ENCODE results near the gene DSCAML1.

DSCAML1 gene

GRCh38 chr11:117606790-117607189, 190.2 kb downstream of the DSCAML1 start:
- DNase-seq (ENCODE audit: low read depth): no peak

DNA sequence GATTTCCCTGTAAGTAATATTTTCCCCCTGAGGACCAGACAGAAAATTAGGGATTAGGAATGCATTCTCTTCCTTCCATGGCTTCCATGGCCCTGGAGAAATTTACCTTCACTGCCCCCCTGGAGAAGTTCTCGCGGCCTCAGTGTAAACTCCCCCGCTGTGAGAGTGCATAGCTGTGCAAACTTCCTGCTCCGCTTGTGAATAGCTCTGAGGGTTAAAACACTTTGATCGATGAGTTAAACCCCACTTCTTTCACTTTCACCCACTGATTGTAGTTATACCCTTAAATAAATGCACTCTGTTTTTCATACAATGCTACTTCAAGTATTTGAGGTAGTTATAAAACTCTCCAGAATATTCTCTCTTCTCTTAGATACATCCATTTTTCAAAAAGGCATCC, 190.8 kb downstream of the DSCAML1 start:
- DNase-seq (ENCODE audit: low read depth): no peak

More at GRCh38 chr11:117606790-117607189, 190.2 kb downstream of the DSCAML1 start:
- H3K4me3 ChIP-seq (ENCODE audit: low read depth, low read length): no peak overlapping the region

DNA sequence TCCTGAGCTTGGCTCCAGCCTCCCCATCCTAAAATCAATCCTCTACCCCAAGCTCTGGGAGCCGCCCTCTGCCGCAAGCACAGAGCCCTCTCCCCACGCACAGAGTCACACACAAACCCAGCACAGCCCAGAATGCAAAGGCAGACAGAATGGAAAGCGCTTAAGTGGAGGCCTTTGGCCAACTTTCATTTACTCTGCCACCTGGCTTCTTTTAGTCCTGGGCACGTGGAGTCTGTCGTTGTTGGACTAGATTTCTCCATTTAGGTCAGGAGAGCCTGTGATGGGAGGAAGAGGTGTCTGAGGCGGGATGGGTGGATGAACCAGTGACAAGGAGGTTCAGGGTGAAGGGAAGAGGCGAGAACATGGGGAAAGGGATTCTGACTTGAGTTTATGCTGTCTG, 191.7 kb downstream of the DSCAML1 start:
- no peak for DNase-seq (ENCODE audit: low read depth)
- H3K4me3 ChIP-seq (ENCODE audit: low read depth, low read length): no peak overlapping the region

More for the DNA sequence above, 190.8 kb downstream of the DSCAML1 start:
- H3K4me3 ChIP-seq (ENCODE audit: low read depth, low read length): no peak overlapping the region

- H3K4me3 ChIP-seq (ENCODE audit: low read depth, low read length): no peak overlapping the region
Observed at GRCh38 chr11:117604336-117604995, 192.6 kb downstream of the DSCAML1 start.

DNA sequence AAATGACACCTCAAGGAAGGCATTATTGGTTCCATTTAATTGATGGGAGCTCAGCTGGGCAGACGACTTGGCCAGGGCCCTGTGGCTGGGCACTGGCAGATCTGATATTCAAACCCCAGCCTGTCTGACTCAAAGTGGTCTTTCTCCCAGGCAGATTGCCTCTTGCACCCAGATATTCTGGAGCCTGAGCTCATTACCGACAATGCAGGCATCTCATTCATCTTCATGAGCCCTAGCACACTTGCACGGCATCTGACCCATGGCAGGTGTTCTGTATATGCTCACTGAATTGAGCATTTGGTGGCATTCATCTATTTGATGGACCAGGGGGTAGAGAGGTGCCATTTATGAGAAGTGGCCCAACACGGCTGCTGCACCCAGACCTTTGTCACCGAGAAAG, 193.1 kb downstream of the DSCAML1 start:
- DNase-seq (ENCODE audit: low read depth): no peak
- no peak overlapping the region for H3K4me3 ChIP-seq (ENCODE audit: low read depth, low read length)

More at GRCh38 chr11:117604336-117604995, 192.6 kb downstream of the DSCAML1 start:
- DNase-seq (ENCODE audit: low read depth): no peak

DNA sequence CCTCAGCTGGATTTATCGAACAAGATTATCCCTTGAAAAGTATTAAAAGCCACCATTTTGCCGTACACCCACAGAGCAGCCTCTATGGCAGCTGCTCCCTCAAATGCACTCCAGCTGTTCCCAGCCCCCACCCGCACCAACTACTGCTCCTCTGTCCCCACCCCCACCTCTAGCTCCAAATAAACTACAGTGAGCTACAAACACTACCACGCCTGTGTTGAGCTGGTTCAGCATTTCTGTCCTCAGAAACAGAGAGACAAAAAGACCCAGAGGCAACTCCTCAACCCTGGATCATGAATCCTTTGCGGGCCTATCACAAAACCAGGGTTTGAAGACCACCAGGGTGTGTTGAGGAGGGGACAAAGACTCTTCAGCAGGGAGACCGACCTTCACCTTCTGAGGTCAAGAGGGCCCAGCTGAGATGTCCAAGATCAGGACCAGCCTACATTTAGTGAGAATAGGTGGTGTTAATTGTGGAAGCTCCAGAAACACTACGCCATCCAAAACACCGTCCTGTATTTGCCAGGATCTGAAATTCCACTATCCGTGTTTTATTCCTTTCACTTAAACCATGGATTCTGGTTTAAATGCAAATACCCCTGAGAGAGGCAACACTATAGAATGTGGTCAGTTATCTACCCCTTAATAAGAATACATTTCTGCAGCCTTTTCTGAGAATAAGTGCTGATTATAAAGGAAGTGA, 195.9 kb downstream of the DSCAML1 start:
- DNase-seq (ENCODE audit: low read depth): no peak
- no peak overlapping the region for H3K4me3 ChIP-seq (ENCODE audit: low read depth, low read length)

- H3K4me3 ChIP-seq (ENCODE audit: low read depth, low read length): no peak overlapping the region
- DNase-seq (ENCODE audit: low read depth): no peak
Observed at GRCh38 chr11:117600234-117600783, 196.7 kb downstream of the DSCAML1 start.

- DNase-seq (ENCODE audit: low read depth): no peak
- H3K4me3 ChIP-seq (ENCODE audit: low read depth, low read length): no peak overlapping the region
Observed at GRCh38 chr11:117597071-117597470, 199.9 kb downstream of the DSCAML1 start.

DNA sequence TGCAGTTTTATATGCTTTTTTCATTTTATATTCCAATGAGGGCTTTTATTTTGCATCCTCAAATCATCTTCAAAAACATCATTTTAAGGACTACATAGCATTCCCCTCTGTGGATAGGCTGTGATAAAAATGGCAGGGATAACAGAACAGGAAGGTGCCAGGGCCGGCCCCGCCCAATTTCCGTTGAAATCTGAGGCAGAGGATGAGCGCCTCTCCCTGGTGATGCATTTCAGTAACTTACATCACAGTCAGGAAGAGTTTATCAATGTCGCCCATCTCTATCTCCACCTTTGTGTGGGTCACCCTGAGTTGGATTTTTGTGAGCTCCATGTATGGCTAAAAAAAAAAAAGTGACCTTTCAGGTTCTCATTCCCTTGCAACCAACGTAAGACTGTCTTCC, 201.6 kb downstream of the DSCAML1 start:
- no peak overlapping the region for H3K4me3 ChIP-seq (ENCODE audit: low read depth, low read length)
- no peak for DNase-seq (ENCODE audit: low read depth)

GRCh38 chr11:117594721-117595120, 202.3 kb downstream of the DSCAML1 start:
- H3K4me3 ChIP-seq (ENCODE audit: low read depth, low read length): no peak overlapping the region
- DNase-seq (ENCODE audit: low read depth): no peak

GRCh38 chr11:117593065-117593464, 204.0 kb downstream of the DSCAML1 start:
- DNase-seq (ENCODE audit: low read depth): no peak

DNA sequence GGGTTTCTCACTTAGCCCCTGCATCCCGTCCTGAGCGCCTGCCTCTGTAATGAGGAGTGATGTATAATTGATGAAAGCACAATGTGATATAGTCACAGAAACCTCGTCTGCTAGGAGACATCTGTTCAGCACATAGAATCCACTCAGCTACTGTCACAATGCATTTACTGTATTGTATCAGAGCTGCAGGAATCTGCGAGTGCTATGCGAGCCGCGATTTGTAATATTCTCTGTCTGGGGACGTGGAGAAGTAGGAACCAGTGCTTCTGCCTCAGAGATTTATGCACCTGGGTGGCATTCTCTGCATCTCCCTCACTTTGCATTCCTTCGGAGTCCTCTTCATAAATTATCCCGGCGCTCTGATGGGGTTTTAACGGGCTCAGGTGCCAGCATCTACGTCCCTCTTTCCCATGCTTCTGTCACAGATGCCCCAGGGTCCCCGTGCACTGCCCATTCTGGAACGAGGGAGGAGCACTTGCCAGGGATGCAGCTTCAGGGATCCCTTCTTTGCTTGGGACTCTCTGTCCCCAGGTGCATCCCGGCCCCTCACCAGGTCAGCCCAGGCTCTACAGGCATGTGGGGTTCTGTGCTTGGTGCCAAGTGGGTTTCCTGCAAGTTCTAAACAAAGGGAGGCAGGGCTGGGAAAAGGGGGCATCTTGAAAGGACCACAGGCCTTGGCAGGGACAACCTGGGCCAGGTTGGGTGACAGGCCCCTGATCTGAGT, 205.5 kb downstream of the DSCAML1 start:
- DNase-seq (ENCODE audit: low read depth): no peak
- H3K4me3 ChIP-seq (ENCODE audit: low read depth, low read length): no peak overlapping the region

More at GRCh38 chr11:117593065-117593464, 204.0 kb downstream of the DSCAML1 start:
- no peak overlapping the region for H3K4me3 ChIP-seq (ENCODE audit: low read depth, low read length)

DNA sequence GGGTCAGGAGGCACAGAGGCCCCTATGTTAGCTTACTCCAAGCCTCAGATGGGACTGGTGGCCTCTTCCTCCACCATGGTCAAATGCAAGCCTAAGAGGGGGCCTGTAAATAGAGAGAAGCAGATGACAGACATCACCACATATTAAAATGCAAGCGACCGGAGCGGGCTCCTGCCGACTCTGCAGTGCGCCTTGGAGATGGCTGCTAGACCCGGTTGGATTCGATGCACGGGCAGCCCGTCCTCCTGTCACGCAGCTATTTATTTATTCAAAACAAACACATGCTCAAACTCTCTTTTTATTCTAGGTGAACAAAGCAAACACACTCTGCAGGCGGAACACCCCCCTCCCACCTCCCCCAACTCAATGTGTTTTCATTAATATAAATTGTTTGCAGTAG, 208.0 kb downstream of the DSCAML1 start:
- no peak for DNase-seq (ENCODE audit: low read depth)
- H3K4me3 ChIP-seq (ENCODE audit: low read depth, low read length): no peak overlapping the region

DNA sequence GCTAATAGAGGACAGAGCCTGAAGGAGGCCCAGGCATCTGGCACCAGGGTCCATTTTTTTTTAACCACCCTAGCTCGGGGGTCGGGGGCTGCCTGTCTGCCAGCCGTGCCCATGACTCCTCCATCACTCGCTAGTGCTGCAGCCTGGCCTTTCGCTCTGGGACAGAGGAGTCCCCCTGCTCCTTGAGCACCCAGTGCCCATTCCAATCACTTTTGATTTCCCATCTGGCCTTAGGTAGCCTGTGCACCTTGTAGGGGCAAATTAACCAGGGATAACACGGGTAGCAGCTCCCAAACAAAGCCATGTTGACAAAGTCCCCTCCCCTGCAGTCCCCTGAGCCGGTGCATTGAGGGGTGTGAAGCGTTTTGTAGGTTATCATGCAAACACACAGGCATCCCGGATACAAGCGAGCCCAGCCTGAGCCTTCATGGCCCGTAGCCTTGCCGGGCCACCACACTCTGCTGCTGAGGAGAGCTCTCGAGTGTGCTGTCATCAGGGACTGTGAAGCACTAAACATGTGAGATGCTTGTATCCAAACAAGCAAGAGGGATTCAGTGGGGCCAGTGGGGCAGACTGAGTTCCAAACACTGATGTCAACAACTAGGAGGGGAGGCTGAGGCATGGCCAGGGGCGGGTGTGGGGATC, 208.7 kb downstream of the DSCAML1 start:
- H3K4me3 ChIP-seq (ENCODE audit: low read depth, low read length): no peak overlapping the region
- DNase-seq (ENCODE audit: low read depth): no peak

DNA sequence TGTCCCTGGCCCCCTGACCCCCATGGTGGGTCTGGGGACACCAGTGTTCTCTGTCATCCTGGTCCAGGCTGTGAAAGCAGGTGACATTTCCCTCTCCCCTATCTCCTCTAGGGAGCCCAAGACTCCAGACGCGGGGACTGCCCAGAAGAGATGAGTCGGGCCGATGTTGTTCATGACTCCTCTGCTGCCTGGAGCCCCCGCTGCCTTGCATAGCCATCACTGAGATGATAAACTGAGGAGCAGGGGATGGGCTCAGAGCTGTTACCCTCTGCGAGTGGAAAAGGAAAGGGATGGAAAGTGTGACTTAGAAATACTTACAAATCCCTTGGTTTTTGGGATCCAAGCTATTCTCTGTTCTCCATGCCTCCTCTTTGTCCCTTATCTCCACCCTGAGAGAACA, 209.6 kb downstream of the DSCAML1 start:
- DNase-seq (ENCODE audit: low read depth): no peak
- H3K4me3 ChIP-seq (ENCODE audit: low read depth, low read length): no peak overlapping the region

DNA sequence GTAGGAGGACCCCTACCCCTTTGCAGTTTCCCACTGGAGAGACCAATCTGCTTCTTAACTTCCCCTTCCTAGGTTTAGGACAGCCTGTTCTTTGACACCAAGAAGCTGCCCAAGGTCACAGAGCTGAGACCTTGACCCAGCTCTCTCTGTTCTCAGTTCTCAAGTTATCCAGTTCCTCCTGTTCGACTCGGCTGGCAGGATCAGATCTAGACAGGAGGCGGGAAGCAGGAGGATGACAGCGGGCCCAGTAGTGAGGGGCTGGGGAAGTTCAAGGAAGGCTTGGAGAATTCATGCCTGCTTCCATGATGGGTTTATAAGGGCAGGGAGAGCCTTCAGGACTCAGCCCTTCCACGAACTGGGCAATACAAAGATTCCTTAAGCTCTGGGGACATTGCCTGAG, 210.6 kb downstream of the DSCAML1 start:
- no peak for DNase-seq (ENCODE audit: low read depth)
- H3K4me3 ChIP-seq (ENCODE audit: low read depth, low read length): no peak overlapping the region

GRCh38 chr11:117585631-117586030, 211.4 kb downstream of the DSCAML1 start:
- DNase-seq (ENCODE audit: low read depth): no peak
- H3K4me3 ChIP-seq (ENCODE audit: low read depth, low read length): no peak overlapping the region

DNA sequence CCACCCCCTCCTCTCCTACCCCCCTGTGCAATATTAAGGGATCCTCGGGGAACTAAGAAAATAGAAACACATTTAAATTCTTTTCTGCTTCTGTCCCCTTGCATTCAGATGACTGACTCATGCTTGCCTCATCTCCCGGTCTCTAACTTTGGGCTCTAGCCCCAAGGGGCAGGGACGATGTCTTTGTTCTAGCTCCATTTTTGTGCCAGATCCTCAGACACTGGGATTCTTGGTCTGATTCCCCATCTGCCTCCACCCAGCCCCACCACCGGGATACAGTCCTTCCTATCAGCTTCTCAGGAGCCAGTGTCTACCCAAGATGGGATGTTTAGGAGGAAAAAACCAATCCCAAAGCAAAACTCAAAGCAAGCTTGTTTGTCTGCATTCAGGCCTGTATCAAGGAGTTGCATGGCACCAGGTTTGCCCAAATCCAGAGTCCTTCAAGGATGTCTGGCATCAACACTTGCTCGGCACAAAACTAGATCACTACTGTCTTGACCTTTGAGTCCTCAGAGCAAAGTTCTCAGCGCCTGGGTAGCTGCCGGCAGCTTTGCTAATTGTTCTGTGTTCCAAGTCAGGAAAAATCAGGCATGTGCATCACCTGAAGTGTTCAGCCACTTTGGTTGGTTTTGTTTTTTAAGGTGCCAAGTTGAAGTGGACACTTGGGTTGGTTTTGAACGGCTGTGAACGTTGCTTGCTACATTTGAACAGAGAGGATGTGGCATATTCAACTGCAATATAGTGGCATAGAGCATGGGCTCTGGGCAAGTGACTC, 212.8 kb downstream of the DSCAML1 start:
- no peak overlapping the region for H3K4me3 ChIP-seq (ENCODE audit: low read depth, low read length)
- no peak for DNase-seq (ENCODE audit: low read depth)
